GM18505 (cell line): Measurements from ENCODE around the gene NIN.
"Not testable (repeated sequence)": the region's sequence is repeated elsewhere in the genome, so short reads cannot be mapped to it uniquely, and the experiment has no call there.

Experiments
- ATAC-seq: cut with Tn5 transposase; IDR thresholded peaks from one replicate; pipeline ENCODE4 v1.9.1; 2021; ENCODE audit not compliant: unreplicated experiment
- POLR2A ChIP-seq: IDR thresholded peaks from 4 replicates; pipeline ENCODE4 v1.6.1; 2011; ENCODE audit warnings: borderline replicate concordance; ENCODE audit not compliant: insufficient read depth, insufficient read length; ENCODE audit errors: extremely low read depth

NIN gene

DNA sequence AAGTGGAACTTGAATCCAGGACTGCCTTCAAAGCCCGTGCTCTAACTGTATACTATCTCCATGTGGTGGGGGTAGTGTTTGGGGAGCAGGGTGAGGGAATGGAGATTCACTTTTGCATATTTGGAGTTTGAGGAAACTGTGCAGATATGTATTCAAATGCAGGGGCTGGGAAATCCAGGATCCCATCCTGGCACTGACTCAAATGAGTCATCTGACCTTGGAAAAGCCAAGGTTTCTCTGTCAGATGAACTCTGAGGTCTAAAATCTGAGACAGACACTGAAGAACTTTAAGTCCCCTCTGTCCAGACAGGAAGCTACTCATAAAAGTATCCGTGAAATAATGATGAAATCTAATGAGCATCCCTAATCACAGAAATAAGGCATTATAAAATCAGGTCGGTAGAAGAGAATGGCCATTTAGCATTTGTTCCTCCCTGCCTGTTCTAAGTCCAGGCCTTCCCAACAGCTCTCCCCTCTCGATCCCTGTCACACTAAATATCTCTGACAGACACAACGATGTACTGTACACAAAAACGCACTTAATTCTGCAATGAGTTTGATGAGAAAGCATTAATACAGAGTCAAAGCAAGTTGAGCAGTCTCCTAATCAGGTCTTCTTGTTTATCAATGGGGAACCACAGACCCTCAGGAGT is 14.4 kb downstream of the NIN start:
- no peak for ATAC-seq
- no peak for TF ChIP-seq POLR2A

DNA sequence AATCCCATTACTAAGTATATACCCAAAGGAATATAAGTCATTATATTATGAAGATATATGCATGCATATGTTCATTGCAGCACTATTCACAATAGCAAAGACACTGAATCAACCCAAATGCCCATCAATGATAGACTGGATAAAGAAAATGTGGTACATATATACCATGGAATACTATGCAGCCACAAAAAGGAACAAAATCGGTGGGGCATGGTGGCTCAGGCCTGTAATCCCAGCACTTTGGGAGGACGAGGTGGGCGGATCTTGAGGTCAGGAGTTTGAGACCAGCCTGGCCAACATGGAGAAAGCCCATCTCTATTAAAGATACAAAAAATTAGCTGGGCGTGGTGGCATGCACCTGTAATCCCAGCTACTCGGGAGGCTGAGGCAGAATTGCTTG is 15.4 kb downstream of the NIN start:
- ATAC-seq = not testable (repeated sequence)

DNA sequence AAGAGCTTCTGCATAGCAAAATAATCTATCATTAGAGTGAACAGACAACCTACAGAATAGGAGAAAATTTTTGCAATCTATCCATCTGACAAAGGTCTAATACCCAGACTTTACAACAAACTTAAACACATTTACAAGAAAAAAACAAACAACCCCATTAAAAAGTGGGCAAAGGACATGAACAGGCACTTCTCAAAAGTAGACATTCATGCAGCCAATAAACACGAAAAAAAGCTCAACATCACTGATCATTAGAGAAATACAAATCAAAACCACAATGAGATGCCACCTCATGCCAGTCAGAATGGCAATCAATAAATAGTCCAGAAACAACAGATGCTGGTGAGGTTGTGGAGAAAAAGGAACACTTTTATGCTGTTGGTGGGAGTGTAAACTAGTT is 15.9 kb downstream of the NIN start:
- not testable (repeated sequence) for ATAC-seq

DNA sequence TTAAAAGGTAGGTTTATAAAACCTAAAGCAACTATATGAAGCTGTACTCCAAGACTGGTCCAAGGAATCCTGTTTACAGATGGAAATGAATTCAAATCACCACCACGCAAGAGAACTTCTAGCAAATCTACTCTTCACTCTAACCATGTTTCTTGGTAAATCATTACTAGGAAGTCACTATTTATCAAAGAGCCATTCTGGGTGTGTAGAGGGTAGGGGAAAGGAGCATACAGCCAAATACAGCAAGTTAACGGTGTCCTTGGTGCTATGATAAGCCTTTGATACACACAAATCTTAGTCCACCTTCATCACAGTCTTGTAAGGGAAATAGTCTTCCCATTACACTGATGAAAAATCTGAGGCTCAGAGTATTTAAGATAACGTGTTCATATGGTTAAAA is 16.8 kb downstream of the NIN start:
- TF ChIP-seq POLR2A = no peak
- no peak for ATAC-seq

DNA sequence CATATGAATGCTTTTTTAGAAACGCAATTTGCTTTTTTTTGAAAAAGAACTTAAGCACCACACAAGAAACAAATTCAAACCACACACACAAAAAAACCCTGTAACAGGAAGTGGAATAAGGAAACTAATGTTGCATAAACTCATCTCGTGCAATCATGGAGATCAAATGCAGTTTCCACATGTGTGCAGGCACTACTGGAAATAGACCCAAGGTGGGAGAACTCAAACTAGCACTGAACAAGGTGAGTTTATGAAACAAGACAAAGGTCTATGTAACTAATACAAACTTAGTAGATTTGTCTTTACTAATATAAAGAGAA is 17.5 kb downstream of the NIN start:
- peak; percentile 61 for ATAC-seq
- TF ChIP-seq POLR2A = no peak

DNA sequence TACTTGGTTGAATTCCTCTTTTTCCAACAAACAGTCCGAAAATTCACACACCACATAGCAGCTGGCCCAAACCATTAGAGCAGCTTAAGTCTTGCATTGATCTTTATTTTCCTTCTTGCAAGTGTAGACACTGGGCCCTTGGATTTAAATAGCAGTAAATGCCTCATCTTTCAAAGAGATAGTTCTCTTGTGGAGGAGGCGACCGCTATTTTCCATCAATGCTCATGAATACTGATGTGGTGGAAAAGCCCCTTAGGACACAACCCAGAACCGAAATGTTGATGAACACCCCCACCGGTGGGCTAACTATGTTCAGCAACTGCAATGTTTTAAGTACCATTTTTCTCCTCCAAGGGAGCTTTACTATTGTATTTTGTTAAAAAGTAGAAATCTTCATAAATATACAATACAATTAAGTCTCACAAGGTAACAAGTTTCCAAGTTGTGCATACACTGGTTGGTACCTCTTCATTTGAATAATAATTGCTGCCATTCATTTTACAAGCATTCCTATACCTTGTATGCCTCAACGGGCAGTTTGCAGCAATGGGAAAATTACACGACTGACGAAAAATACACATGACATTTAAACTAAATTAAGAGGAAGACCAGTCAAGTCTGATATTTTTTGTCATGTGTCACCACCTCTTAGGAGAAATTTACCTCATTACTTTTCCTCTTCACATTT is 18.0 kb downstream of the NIN start:
- ATAC-seq = no peak
- TF ChIP-seq POLR2A = no peak

DNA sequence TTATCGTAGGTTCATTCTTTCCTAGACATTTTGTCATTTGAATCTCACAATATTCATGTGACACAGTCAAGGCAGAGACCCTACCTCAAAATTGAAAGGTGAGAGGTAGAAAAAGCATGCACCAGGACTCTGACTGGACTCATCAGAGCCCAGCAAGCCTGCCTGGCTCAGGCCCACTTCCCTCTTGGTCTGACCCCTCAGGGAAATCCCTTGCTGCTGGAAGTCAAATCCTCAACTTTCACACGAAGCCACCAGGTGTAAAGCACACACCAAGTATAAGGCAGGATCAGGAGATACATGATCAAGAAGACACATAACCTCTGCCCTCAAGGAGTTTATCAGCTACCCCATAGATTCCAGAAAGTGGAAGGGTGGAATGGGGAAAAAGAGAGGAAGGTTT is 18.8 kb downstream of the NIN start:
- no peak for TF ChIP-seq POLR2A

DNA sequence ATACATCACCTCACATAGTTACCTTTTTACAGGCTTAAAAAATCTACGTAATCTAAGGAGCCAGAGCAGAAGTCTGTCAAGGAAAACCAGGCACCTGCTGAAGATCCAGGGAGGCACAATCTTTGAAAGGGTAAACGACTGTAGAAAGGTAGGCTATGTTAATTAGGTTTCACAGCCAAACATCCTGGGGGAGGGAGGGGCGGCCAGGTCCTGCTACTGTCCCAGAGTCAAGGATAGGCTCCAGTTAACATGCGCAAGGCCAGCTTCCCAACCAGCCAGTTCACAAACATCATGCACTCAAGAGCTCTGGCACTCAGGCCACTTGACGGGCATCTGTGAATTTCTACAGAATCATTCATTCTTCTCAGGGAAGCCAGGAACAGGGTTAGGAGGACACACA is 22.9 kb downstream of the NIN start:
- no peak for TF ChIP-seq POLR2A
- no peak for ATAC-seq

More for the DNA sequence above, 18.8 kb downstream of the NIN start:
- peak; percentile 42 for ATAC-seq

DNA sequence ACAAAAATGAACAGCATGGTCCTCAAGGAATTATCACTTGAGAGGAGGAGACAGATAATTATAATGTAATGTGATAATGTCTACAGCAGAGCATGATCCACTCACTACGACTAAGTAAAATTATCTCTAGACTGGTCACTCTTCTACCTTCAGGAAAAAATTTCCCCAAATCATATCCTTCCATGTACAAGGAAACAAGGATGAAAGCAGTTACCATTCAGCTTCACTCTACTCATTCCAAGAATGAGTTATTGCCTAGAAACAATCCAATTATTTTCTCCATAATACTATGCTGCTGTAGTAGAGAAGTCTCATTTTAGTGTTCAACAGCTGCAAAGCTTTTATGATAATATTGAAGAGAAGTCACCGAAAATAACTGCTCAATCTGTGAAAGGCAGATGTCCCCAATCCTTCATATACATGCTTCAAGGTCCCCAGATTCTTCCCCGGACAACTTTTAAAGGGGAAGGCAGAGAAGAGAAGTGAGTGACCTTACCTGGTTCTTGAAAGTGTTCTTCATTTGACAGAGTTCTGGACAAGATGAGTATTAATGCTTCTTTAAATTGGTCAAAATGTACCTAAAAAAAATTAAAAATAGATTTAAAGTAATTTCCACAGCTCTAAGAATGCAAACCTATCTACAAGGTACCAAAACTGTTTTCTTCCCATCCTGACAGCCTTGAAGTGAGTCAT is 24.6 kb downstream of the NIN start:
- no peak for ATAC-seq
- TF ChIP-seq POLR2A = no peak

DNA sequence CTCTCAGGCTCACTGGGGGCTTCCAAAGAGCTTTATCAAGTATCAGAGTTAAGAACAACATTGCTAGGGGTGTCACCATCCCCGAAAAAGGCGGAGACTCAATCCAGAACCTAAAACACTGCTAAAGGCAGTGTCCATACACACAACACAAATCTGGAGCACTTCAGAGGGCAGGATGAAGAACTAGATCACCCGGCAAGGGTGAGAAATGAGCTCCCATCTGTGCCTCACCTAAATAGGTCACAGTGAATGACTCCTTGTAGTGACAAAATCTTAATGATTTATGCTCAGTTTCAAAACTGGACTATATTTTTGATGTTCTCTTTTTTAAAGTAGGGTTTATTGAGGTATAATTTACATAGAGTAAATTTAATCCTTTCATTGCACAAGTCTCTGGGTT is 25.6 kb downstream of the NIN start:
- no peak for ATAC-seq
- no peak for TF ChIP-seq POLR2A

DNA sequence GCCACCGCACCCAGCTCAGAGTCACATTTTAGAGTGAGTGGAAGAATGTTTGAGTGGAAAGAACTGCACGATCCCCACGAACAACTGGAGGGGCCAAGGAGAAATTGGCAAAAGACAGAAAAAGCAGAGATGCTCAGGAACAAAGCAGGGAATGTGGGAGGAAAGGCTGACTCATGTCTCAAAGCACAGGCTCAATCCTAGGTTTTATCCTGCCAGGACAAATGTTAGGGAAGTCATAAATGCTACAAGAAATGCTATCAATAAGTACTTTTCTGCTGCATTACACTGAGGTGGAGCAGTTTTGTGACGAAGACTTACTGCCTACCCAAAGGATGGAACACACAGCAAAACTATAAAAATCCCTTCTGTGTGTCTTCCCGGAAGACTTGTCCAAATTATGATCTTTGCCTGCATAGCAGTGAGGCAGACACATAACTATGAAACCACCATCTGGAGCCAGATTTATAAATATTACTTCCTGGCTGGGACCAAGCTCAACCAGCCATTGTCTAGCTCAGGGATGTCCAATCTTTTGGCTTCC is 26.7 kb downstream of the NIN start:
- no peak for TF ChIP-seq POLR2A
- no peak for ATAC-seq

DNA sequence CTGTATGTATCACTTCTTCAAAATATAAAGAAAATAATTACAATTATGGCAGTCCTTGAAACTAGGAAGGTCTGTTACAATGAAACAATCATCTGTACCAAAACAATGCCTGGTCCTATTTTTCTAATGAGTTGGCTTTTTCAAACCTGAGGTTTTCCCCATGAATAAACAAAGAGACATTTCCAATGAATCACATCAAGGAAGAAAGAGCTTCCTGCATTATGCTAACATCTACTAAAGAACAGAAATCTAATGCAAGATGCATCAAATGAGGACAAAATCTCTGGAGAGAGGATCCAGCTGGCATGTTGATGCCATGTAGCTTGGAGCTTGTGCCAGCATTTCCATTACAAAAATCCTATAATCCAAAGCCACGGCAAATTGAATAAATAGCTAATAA is 29.3 kb downstream of the NIN start:
- no peak for ATAC-seq
- no peak for TF ChIP-seq POLR2A

DNA sequence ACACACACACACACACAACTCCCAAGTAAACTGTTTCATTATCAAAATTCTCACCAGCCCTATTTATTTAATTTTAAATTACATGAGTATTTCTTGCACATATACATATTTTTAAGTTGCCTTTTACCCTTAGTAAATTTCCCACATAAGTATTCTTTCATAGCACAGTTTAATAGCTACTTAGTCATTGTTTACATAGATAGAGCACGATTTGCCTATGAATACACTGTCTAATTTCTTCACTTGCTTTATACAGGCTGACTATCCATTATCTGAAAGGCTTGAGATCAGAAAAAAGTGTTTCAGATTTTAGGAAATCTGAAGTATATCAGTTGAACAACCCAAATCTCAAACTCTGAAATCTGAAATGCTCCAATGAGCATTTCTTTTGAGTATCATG is 30.9 kb downstream of the NIN start:
- no peak for ATAC-seq
- TF ChIP-seq POLR2A = no peak

DNA sequence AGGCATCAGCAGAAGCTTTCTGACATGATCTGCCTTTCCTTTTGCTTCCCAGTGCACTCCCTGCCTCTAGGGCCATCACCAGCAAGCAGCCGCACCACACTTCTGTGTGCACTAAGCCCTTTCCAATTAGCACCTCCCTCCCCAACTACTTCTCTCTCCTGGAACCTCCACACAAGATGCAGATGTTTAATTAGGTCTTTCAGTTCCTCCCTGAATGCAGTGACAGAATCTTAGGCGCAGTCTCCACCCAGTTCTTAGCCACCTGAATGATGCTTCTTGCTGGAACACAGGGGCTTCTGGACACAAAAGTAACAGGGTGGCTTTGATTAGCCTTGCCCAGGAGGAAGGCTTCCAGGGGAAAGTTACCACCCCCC is 32.9 kb downstream of the NIN start:
- no peak for TF ChIP-seq POLR2A
- ATAC-seq = peak; percentile 70

DNA sequence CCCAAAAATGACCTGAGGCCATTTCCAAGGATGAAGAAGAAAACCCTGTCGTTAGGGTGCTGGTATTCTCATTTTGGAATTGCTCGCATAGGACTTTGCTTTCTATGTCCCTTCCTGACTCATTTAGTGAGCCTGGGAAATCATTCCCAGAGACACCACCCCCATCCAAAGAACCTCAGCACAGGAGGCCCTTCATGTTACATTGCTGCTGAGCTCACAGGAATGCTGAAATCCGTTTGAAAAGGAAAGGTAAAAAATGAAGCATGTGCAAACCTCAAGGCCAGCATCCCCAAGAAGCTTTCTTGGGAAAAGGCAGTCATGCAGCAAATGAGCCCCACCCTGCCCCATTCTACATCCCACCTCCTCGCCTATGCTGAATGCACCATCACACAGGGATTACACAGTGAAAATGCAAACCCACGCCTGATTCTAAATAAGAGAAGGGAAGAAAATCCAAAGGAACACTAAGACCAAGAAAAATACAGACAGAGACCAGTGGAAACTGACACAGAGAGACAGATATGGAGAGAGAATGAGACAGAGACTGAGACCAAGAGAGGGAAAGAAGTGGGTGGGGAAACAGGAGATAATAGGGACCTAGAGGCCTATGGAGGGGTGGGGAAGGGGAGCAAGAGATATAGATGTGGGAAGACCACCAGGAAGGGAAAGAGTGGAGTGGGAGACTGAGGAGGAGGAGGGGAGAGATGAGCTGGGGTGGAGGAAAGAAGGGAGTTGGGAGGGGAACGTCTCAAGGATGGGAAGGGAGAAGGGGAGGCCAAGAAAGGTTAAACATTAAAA is 33.5 kb downstream of the NIN start:
- no peak for ATAC-seq
- TF ChIP-seq POLR2A = no peak
